Adrenal gland (tissue), 12 donors: ENCODE measurements around the gene BLM. TPM values are rescaled to one million over a fixed set of nuclear protein-coding genes. Genes with fewer than 3 reads are reported as not detected.

ENCODE experiments used
- DNase-seq, 7 donors: peaks; one replicate each; pipeline ENCODE4 v3.0.0-alpha.2; 2019 to 2020
- H3K27ac ChIP-seq, 5 donors: fragments of 200-600 bp; sonication (generic) in 4 of 5; 1 replicate in 3 of 5; 2 replicates in 2 of 5; pipeline versions ENCODE4 v1.5.1 to v1.8.0; 2016 to 2020; ENCODE audit warnings: mild to moderate bottlenecking in 1 of 5
- H3K27me3 ChIP-seq: fragments of 200-600 bp; 2 replicates; pipeline ENCODE4 v1.8.0; 2021
- H3K36me3 ChIP-seq, 2 donors: fragments of 200-600 bp; replicated peaks in 1 of 2; 1 replicate in 1 of 2; 2 replicates in 1 of 2; pipeline versions ENCODE4 v1.5.1 to v1.8.0; 2018 to 2022
- H3K4me1 ChIP-seq, 2 donors: fragments of 200-600 bp; replicated peaks in 1 of 2; 1 replicate in 1 of 2; 2 replicates in 1 of 2; pipeline versions ENCODE4 v1.5.1 to v1.8.0; 2018 to 2021
- H3K4me3 ChIP-seq, 4 donors: fragments of 200-600 bp; sonication (generic) in 3 of 4; one replicate each; pipeline ENCODE4 v1.5.1; 2016 to 2018
- H3K9me3 ChIP-seq, 3 donors: fragments of 200-600 bp; sonication (generic) in 1 of 3; replicated peaks in 1 of 3; 1 replicate in 2 of 3; 2 replicates in 1 of 3; pipeline versions ENCODE4 v1.5.1 to v1.8.0; 2016 to 2021
- CTCF ChIP-seq, 6 experiments: fragments of 450-650 bp in 4 of 6; fragments of 200-600 bp in 2 of 6; sonication (generic) in 1 of 6; IDR thresholded peaks; 1 replicate in 5 of 6; 2 replicates in 1 of 6; pipeline versions ENCODE4 v1.5.1 to v1.8.0; 2016 to 2021; ENCODE audit warnings: antibody characterized with exemption in 6 of 6, mild to moderate bottlenecking in 2 of 6, moderate library complexity in 1 of 6
- POLR2A ChIP-seq, 2 donors: fragments of 450-650 bp; IDR thresholded peaks; one replicate each; pipeline ENCODE4 v1.6.1; 2017; ENCODE audit warnings: antibody characterized with exemption in 2 of 2, mild to moderate bottlenecking in 2 of 2, moderate library complexity in 1 of 2
- WGBS, 4 donors: extraction: QIAGEN DNeasy Blood & Tissue Kit in 2 of 4; methylation state at CpG; one replicate each; pipeline versions ENCODE4 v1.1.5 to v1.1.7; 2013 to 2017; 5-methylcytosine and 5-hydroxymethylcytosine counted together
- intact Hi-C, 2 donors: fragments of 100-400 bp; cut with DNase I; formaldehyde crosslinking; loops; one replicate each; pipeline versions ENCODE4 v1.14.1 to v1.15.0; 2022 to 2023
- polyA plus RNA-seq, 3 donors: library from polyadenylated mRNA; stranded (reverse); fragments of 200-250 nt in 2 of 3; fragments of 350-450 nt in 1 of 3; fragmentation: Illumina TruSeq in 1 of 3; extraction: RNeasy Lipid Tissue Mini Kit (QIAGEN cat#74804) in 1 of 3; gene quantifications; one replicate each; pipeline ENCODE4 v1.2.3, GENCODE V29; 2013 to 2014
- small RNA-seq, 2 donors: library from RNA; depleted of rRNA; stranded (forward); fragments of <200 nt; gene quantifications; one replicate each; pipeline ENCODE3, GENCODE V24; 2016
- total RNA-seq, 9 donors: library from RNA; depleted of rRNA in 4 of 9; stranded (reverse); fragments of >200 nt in 4 of 9; fragments of 120-200 nt in 1 of 9; fragmentation: NEBNext Ultra II Directional in 1 of 9; extraction: Animal tissue kit (Norgen Biotek cat#: 25700) in 1 of 9; gene quantifications; one replicate each; pipeline versions ENCODE4 v1.1.0 to v1.2.4, GENCODE V29; 2013 to 2023
- donor health status: healthy with polysubstance abuse.
- donor health status: Bipolar disorder and iron deficiency.
- donor health status: DM: yes; HTN: yes; CAD: no.
- donor health status: DM: no; HTN: no; CAD: no.
- donor health status: DM: no; HTN: no; CAD: no.
- donor health status: DM: yes; HTN: yes; CAD: no.

BLM gene
- total and polyA plus RNA-seq, 12 donors = 0.24 to 6.8 (median 1.3) TPM

- no peak overlapping the region for H3K27ac ChIP-seq
- 83 to 92% (median 90%) methylated on average over 6 to 10 of the region's 10 CpGs for WGBS, 4 donors
- H3K9me3 ChIP-seq = no peaks in the 10 kb centered on the region
- no peak overlapping the region for H3K4me3 ChIP-seq
- peaks cover 0 to 5% of the 10 kb centered on the region in 2 donors for H3K4me1 ChIP-seq
- no peak for TF ChIP-seq CTCF (IDR thresholded peaks at IDR 0.05)
- TF ChIP-seq POLR2A (IDR thresholded peaks at IDR 0.05) = no peak
- intact Hi-C loops = no loop called here
- H3K27me3 ChIP-seq = no peaks in the 10 kb centered on the region
- no peak for DNase-seq
- H3K36me3 ChIP-seq = no peaks in the 10 kb centered on the region
These were observed 147.4 kb downstream of the BLM start for GRCh38 chr15:90864507-90864906.

GRCh38 chr15:90865702-90866101 lies 148.6 kb downstream of the BLM start:
- no peak for DNase-seq
- H3K36me3 ChIP-seq = no peaks in the 10 kb centered on the region
- WGBS, 4 donors = 87 to 98% (median 92%) methylated on average over 4 of the region's 4 CpGs
- intact Hi-C loops = no loop called here
- H3K4me3 ChIP-seq = no peak overlapping the region
- no peaks in the 10 kb centered on the region for H3K9me3 ChIP-seq
- no peak for TF ChIP-seq POLR2A (IDR thresholded peaks at IDR 0.05)
- H3K4me1 ChIP-seq = peaks cover 5 to 17% of the 10 kb centered on the region in 2 donors
- no peak overlapping the region for H3K27ac ChIP-seq
- no peaks in the 10 kb centered on the region for H3K27me3 ChIP-seq

Small RNAs within 50 kb of the gene (small RNA-seq; reads per million reads assigned to genes)
- gene RF00093 = 0 reads per million in 2 donors
- 0 reads per million in 2 donors for gene RN7SL363P

Other genes with a start within 250 kb of the BLM start
- 10 to 100 TPM; 14.9 to 46.7 (median 35.3) TPM for gene CRTC3, start 187.4 kb upstream of the BLM start, total RNA-seq
- 10 to 100 TPM; 11.5 to 20.9 (median 19.7) TPM for gene CRTC3, start 187.4 kb upstream of the BLM start, polyA plus RNA-seq
- 100 to 1,000 TPM in 1 of 9 donors, 10 to 100 TPM in 8; 18.5 to 119 (median 49.8) TPM for gene FURIN, start 151.2 kb downstream of the BLM start, total RNA-seq
- gene FURIN, start 151.2 kb downstream of the BLM start, polyA plus RNA-seq = 10 to 100 TPM; 11.5 to 29.3 (median 24.7) TPM
- gene FES, start 167.2 kb downstream of the BLM start, total RNA-seq = 10 to 100 TPM; 12.8 to 82.3 (median 26.8) TPM
- 10 to 100 TPM in 2 of 3 donors, 1 to 10 TPM in 1; 2.3 to 32.9 (median 19.5) TPM for gene FES, start 167.2 kb downstream of the BLM start, polyA plus RNA-seq
- gene MAN2A2, start 186.0 kb downstream of the BLM start, total RNA-seq = 10 to 100 TPM; 13.3 to 94.6 (median 65.5) TPM
- gene MAN2A2, start 186.0 kb downstream of the BLM start, polyA plus RNA-seq = 10 to 100 TPM; 26.5 to 83.3 (median 46.2) TPM
- gene HDDC3, start 215.2 kb downstream of the BLM start, total RNA-seq = 10 to 100 TPM; 14.6 to 40.2 (median 25.0) TPM
- 10 to 100 TPM; 19.9 to 31.5 (median 30.4) TPM for gene HDDC3, start 215.2 kb downstream of the BLM start, polyA plus RNA-seq
- gene UNC45A, start 217.9 kb downstream of the BLM start, total RNA-seq = 100 to 1,000 TPM in 1 of 9 donors, 10 to 100 TPM in 8; 32.2 to 114 (median 58.3) TPM
- gene UNC45A, start 217.9 kb downstream of the BLM start, polyA plus RNA-seq = 10 to 100 TPM; 28.1 to 82.1 (median 71.1) TPM
- 10 to 100 TPM in 8 of 9 donors, 1 to 10 TPM in 1; 8.1 to 38.7 (median 19.1) TPM for gene RCCD1, start 237.5 kb downstream of the BLM start, total RNA-seq
- gene RCCD1, start 237.5 kb downstream of the BLM start, polyA plus RNA-seq = 10 to 100 TPM in 2 of 3 donors, 1 to 10 TPM in 1; 7.7 to 17.4 (median 13.5) TPM